PFSK-1 (cell line): ENCODE results near the gene WFDC5.

Experiments used
- FOXP2 ChIP-seq: optimal IDR thresholded peaks from 2 replicates; pipeline ENCODE3; 2011; ENCODE audit warnings: borderline replicate concordance, control low read depth, inconsistent platforms; ENCODE audit not compliant: insufficient read depth; ENCODE audit errors: extremely low read length, extremely low read depth
- POLR2AphosphoS5 ChIP-seq: IDR thresholded peaks from 2 replicates; pipeline ENCODE4 v1.6.1; 2012; ENCODE audit warnings: low read depth, mild to moderate bottlenecking, control low read depth, low read length, moderate library complexity
- SIN3A ChIP-seq: IDR thresholded peaks from 2 replicates; pipeline ENCODE4 v1.6.1; 2012; ENCODE audit warnings: mild to moderate bottlenecking, low read length, moderate library complexity, borderline replicate concordance; ENCODE audit not compliant: insufficient read depth
- TAF1 ChIP-seq: IDR thresholded peaks from 2 replicates; pipeline ENCODE4 v1.6.1; 2012; ENCODE audit warnings: low read length, control low read depth, borderline replicate concordance; ENCODE audit not compliant: insufficient read depth
- TF ChIP-seq, protein P1 (sequence below), 2 experiments: IDR thresholded peaks; 2 replicates each; pipeline versions ENCODE4 v1.6.1 to v1.8.0; 2011 to 2012; ENCODE audit warnings: low read depth in 2 of 2, low read length in 2 of 2, control low read depth in 1 of 2, inconsistent platforms in 1 of 2, mild to moderate bottlenecking in 1 of 2, moderate library complexity in 1 of 2; ENCODE audit not compliant: insufficient read depth in 1 of 2

- TF ChIP-seq POLR2AphosphoS5, result no peak
- no peak for TF ChIP-seq FOXP2
- TF ChIP-seq TAF1, result no peak
- TF ChIP-seq, protein P1, sequence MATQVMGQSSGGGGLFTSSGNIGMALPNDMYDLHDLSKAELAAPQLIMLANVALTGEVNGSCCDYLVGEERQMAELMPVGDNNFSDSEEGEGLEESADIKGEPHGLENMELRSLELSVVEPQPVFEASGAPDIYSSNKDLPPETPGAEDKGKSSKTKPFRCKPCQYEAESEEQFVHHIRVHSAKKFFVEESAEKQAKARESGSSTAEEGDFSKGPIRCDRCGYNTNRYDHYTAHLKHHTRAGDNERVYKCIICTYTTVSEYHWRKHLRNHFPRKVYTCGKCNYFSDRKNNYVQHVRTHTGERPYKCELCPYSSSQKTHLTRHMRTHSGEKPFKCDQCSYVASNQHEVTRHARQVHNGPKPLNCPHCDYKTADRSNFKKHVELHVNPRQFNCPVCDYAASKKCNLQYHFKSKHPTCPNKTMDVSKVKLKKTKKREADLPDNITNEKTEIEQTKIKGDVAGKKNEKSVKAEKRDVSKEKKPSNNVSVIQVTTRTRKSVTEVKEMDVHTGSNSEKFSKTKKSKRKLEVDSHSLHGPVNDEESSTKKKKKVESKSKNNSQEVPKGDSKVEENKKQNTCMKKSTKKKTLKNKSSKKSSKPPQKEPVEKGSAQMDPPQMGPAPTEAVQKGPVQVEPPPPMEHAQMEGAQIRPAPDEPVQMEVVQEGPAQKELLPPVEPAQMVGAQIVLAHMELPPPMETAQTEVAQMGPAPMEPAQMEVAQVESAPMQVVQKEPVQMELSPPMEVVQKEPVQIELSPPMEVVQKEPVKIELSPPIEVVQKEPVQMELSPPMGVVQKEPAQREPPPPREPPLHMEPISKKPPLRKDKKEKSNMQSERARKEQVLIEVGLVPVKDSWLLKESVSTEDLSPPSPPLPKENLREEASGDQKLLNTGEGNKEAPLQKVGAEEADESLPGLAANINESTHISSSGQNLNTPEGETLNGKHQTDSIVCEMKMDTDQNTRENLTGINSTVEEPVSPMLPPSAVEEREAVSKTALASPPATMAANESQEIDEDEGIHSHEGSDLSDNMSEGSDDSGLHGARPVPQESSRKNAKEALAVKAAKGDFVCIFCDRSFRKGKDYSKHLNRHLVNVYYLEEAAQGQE (IDR thresholded peaks at IDR 0.05; ENCODE audit: insufficient read depth in 1 of 2, low read depth in 2 of 2, low read length in 2 of 2), result no peak
- TF ChIP-seq SIN3A, result no peak
These were observed 43.9 kb downstream of the WFDC5 start for GRCh38 chr20:45070932-45071632.
